GM23248 (cell line): Measurements from ENCODE around the gene SLC25A45. TPM values are rescaled to one million over a fixed set of nuclear protein-coding genes. Genes with fewer than 3 reads are reported as not detected.
A peak's percentile ranks its signal among the peaks of the same experiment; 100 is the strongest.
"Not testable (repeated sequence)": the region's sequence is repeated elsewhere in the genome, so short reads cannot be mapped to it uniquely, and the experiment has no call there.

Experiments
- DNase-seq: peaks from one replicate; pipeline ENCODE4 v3.0.0-alpha.2; 2015
- H2AFZ ChIP-seq: fragments of 200-600 bp; sonication (generic); 2 replicates; pipeline ENCODE4 v1.6.1; 2016; ENCODE audit warnings: antibody characterized with exemption
- H3F3A ChIP-seq: fragments of 200-600 bp; sonication (generic); 2 replicates; pipeline ENCODE4 v1.6.1; 2016; ENCODE audit warnings: mild to moderate bottlenecking, antibody characterized with exemption, mixed run types; ENCODE audit not compliant: insufficient read depth
- H3K27ac ChIP-seq: fragments of 200-600 bp; sonication (generic); 2 replicates; pipeline ENCODE4 v1.5.1; 2016; ENCODE audit warnings: mild to moderate bottlenecking
- H3K27me3 ChIP-seq: fragments of 200-600 bp; sonication (generic); replicated peaks from 2 replicates; pipeline ENCODE4 v1.6.1; 2016; ENCODE audit warnings: mild to moderate bottlenecking; ENCODE audit not compliant: insufficient read depth
- H3K36me3 ChIP-seq: fragments of 200-600 bp; sonication (generic); 2 replicates; pipeline ENCODE4 v1.6.1; 2016; ENCODE audit warnings: low read depth, mild to moderate bottlenecking
- H3K4me1 ChIP-seq: fragments of 200-600 bp; sonication (generic); 2 replicates; pipeline ENCODE4 v1.6.1; 2016; ENCODE audit warnings: mild to moderate bottlenecking; ENCODE audit not compliant: insufficient read depth
- H3K4me2 ChIP-seq: fragments of 200-600 bp; sonication (generic); one replicate; pipeline ENCODE4 v1.6.1; 2016; ENCODE audit warnings: mild to moderate bottlenecking; ENCODE audit not compliant: unreplicated experiment
- H3K4me3 ChIP-seq: fragments of 200-600 bp; sonication (generic); 2 replicates; pipeline ENCODE4 v1.5.1; 2016; ENCODE audit warnings: mild to moderate bottlenecking
- H3K79me2 ChIP-seq: fragments of 200-600 bp; sonication (generic); 2 replicates; pipeline ENCODE4 v1.6.1; 2016; ENCODE audit warnings: mild to moderate bottlenecking; ENCODE audit not compliant: insufficient read depth
- H3K9ac ChIP-seq: fragments of 200-600 bp; sonication (generic); 2 replicates; pipeline ENCODE4 v1.6.1; 2016; ENCODE audit warnings: mild to moderate bottlenecking
- H3K9me2 ChIP-seq: fragments of 200-600 bp; sonication (generic); 2 replicates; pipeline ENCODE4 v1.6.1; 2016; ENCODE audit warnings: mixed run types, mild to moderate bottlenecking, moderate library complexity; ENCODE audit not compliant: insufficient read depth
- H3K9me3 ChIP-seq: fragments of 200-600 bp; sonication (generic); one replicate; pipeline ENCODE4 v1.6.1; 2017; ENCODE audit warnings: low read depth
- H4K20me1 ChIP-seq: fragments of 200-600 bp; sonication (generic); 2 replicates; pipeline ENCODE4 v1.6.0; 2016; ENCODE audit not compliant: insufficient read depth
- EZH2 ChIP-seq: fragments of 200-600 bp; sonication (generic); IDR thresholded peaks from 2 replicates; pipeline ENCODE4 v1.6.1; 2018; ENCODE audit warnings: antibody characterized with exemption, mild to moderate bottlenecking; ENCODE audit not compliant: insufficient read depth, poor library complexity, severe bottlenecking
- EZH2phosphoT487 ChIP-seq: fragments of 200-600 bp; sonication (generic); IDR thresholded peaks from 2 replicates; pipeline ENCODE4 v1.6.1; 2018; ENCODE audit warnings: antibody characterized with exemption, moderate library complexity, mild to moderate bottlenecking, low read depth; ENCODE audit not compliant: insufficient read depth
- WGBS, 2 experiments: methylation state at CpG; one replicate each; pipeline ENCODE4 v1.1.6; 2015 to 2017; ENCODE audit warnings: low lambda C conversion rate in 2 of 2, low coverage in 1 of 2; ENCODE audit errors: missing lambda C conversion rate in 2 of 2; 5-methylcytosine and 5-hydroxymethylcytosine counted together
- in situ Hi-C: fragments of 300-500 bp; cut with MboI; formaldehyde crosslinking; loops from 2 replicates; pipeline ENCODE4 v1.15.0; 2020
- polyA plus RNA-seq: library from polyadenylated mRNA; unstranded; fragments of >200 nt; fragmentation: Nextera tagmentation; extraction: Ambion mirVana; gene quantifications from 2 replicates; pipeline ENCODE4 v1.2.1, GENCODE V29; 2016
- total RNA-seq: library from RNA; depleted of rRNA; stranded (reverse); fragments of >200 nt; shearing (Covaris generic); gene quantifications from 2 replicates; pipeline ENCODE4 v1.2.3, GENCODE V29; 2014

SLC25A45 gene
- total and polyA plus RNA-seq, 2 experiments from 2014 or later = 3.6 to 3.9 TPM

GRCh38 chr11:65416841-65417701, 34.6 kb upstream of the SLC25A45 start:
- Histone ChIP-seq H3K9me3 (no peaks in the 10 kb centered on the region), H3K9me2 (no peaks in the 10 kb centered on the region), H3K9ac (peak overlapping the region; percentile 100), H3K36me3 (0 out of 2 replicates have a peak, but pooled peaks cover 4% of the 10 kb centered on the region), H3K4me1 (peaks cover 52% of the 10 kb centered on the region), H3K4me2 (peak overlapping the region; percentile 72), H3K79me2 (peaks cover 82% of the 10 kb centered on the region), H3K27me3 (no peaks in the 10 kb centered on the region), H3K4me3 (peak overlapping the region; percentile 64), H3K27ac (peak overlapping the region; percentile 100), H2AFZ (no peak overlapping the region), H4K20me1 (no peaks in the 10 kb centered on the region), H3F3A (peaks cover 54% of the 10 kb centered on the region)
- in situ Hi-C loops = no loop called here
- no peak for TF ChIP-seq EZH2
- no peak for TF ChIP-seq EZH2phosphoT487
- WGBS, 2 experiments = 33 to 34% methylated on average over 14 of the region's 14 CpGs
- peak; percentile 52 for DNase-seq

- Histone ChIP-seq H3K36me3 (0 out of 2 replicates have a peak, but pooled peaks cover 4% of the 10 kb centered on the region), H3K4me2 (peak overlapping the region; percentile 72), H3K4me1 (peaks cover 46% of the 10 kb centered on the region), H3K9me2 (no peaks in the 10 kb centered on the region), H3K79me2 (peaks cover 78% of the 10 kb centered on the region), H4K20me1 (no peaks in the 10 kb centered on the region), H3K27me3 (no peaks in the 10 kb centered on the region), H2AFZ (no peak overlapping the region), H3K4me3 (peak overlapping the region; percentile 64), H3F3A (peaks cover 48% of the 10 kb centered on the region), H3K9ac (peak overlapping the region; percentile 100), H3K27ac (peak overlapping the region; percentile 100), H3K9me3 (no peaks in the 10 kb centered on the region)
- TF ChIP-seq EZH2phosphoT487 (no peak), EZH2 (no peak)
- WGBS, 2 experiments = 1% methylated on average over 13 to 15 of the region's 18 CpGs
- in situ Hi-C loops = no loop called here
- DNase-seq = peak; percentile 89
These were observed 33.9 kb upstream of the SLC25A45 start for GRCh38 chr11:65416341-65416824.

GRCh38 chr11:65415499-65416340, 33.3 kb upstream of the SLC25A45 start:
- DNase-seq = peak; percentile 17
- H3K9ac ChIP-seq = peak overlapping the region; percentile 100
- 49 to 51% methylated on average over 11 of the region's 11 CpGs for WGBS, 2 experiments
- H3K27me3 ChIP-seq = no peaks in the 10 kb centered on the region
- H3K36me3 ChIP-seq = peaks cover 4% of the 10 kb centered on the region; the same call in 1 of the 2 replicates
- peak overlapping the region; percentile 100 for H3K27ac ChIP-seq
- H3K9me2 ChIP-seq = no peaks in the 10 kb centered on the region
- peaks cover 44% of the 10 kb centered on the region for H3K4me1 ChIP-seq
- H3K79me2 ChIP-seq = peaks cover 76% of the 10 kb centered on the region
- no peak for TF ChIP-seq EZH2phosphoT487
- TF ChIP-seq EZH2 = no peak
- no peaks in the 10 kb centered on the region for H3K9me3 ChIP-seq
- in situ Hi-C loops = no loop called here
- H3F3A ChIP-seq = peaks cover 46% of the 10 kb centered on the region
- peak overlapping the region; percentile 64 for H3K4me3 ChIP-seq
- no peak overlapping the region for H2AFZ ChIP-seq
- H4K20me1 ChIP-seq = no peaks in the 10 kb centered on the region
- H3K4me2 ChIP-seq = peak overlapping the region; percentile 72

- peak; percentile 92 for DNase-seq
- Histone ChIP-seq H3K27me3 (no peaks in the 10 kb centered on the region), H3K79me2 (peaks cover 71% of the 10 kb centered on the region), H3K4me1 (peaks cover 36% of the 10 kb centered on the region), H3K9me3 (no peaks in the 10 kb centered on the region), H3K27ac (peak overlapping the region; percentile 100), H3K36me3 (peaks cover 4% of the 10 kb centered on the region; the same call in 1 of the 2 replicates), H4K20me1 (no peaks in the 10 kb centered on the region), H3K4me2 (no peak overlapping the region), H3K4me3 (no peak overlapping the region), H2AFZ (no peak overlapping the region), H3K9me2 (no peaks in the 10 kb centered on the region), H3K9ac (peak overlapping the region; percentile 100), H3F3A (peaks cover 39% of the 10 kb centered on the region)
- in situ Hi-C loops = no loop called here
- TF ChIP-seq EZH2 (no peak), EZH2phosphoT487 (no peak)
- WGBS, 2 experiments = 34 to 40% methylated on average over 11 of the region's 11 CpGs
These were observed 32.5 kb upstream of the SLC25A45 start for GRCh38 chr11:65414776-65415498.

- whole genome bisulfite sequencing, 2 experiments = 86 to 89% methylated on average over 15 of the region's 15 CpGs
- in situ Hi-C loops = not testable (repeated sequence)
These were observed 30.7 kb upstream of the SLC25A45 start for GRCh38 chr11:65413077-65413664.

More at GRCh38 chr11:65413077-65413664, 30.7 kb upstream of the SLC25A45 start:
- peaks cover 22% of the 10 kb centered on the region for H3K4me1 ChIP-seq
- H2AFZ ChIP-seq, H3K4me2 ChIP-seq, H3K27ac ChIP-seq, H4K20me1 ChIP-seq, H3K27me3 ChIP-seq, DNase-seq, H3K9ac ChIP-seq, H3K9me3 ChIP-seq, H3K4me3 ChIP-seq, H3K9me2 ChIP-seq: not testable (repeated sequence)
- peaks cover 17% of the 10 kb centered on the region for H3K36me3 ChIP-seq
- peaks cover 32% of the 10 kb centered on the region for H3F3A ChIP-seq
- H3K79me2 ChIP-seq = peaks cover 77% of the 10 kb centered on the region
